Peyer's patch (tissue), 4 donors: Measurements from ENCODE around the gene LRP5.

Source experiments
- POLR2A ChIP-seq, 2 donors: fragments of 450-650 bp; IDR thresholded peaks; one replicate each; pipeline ENCODE4 v1.5.1; 2017; ENCODE audit warnings: antibody characterized with exemption in 2 of 2, mild to moderate bottlenecking in 2 of 2, moderate library complexity in 2 of 2
- TF ChIP-seq, protein P1 (sequence below), 6 experiments: fragments of 450-650 bp in 4 of 6; fragments of 200-600 bp in 2 of 6; sonication (generic) in 1 of 6; IDR thresholded peaks; one replicate each; pipeline ENCODE4 v1.5.1; 2017 to 2019; ENCODE audit warnings: antibody characterized with exemption in 6 of 6, mild to moderate bottlenecking in 3 of 6, moderate library complexity in 1 of 6

DNA sequence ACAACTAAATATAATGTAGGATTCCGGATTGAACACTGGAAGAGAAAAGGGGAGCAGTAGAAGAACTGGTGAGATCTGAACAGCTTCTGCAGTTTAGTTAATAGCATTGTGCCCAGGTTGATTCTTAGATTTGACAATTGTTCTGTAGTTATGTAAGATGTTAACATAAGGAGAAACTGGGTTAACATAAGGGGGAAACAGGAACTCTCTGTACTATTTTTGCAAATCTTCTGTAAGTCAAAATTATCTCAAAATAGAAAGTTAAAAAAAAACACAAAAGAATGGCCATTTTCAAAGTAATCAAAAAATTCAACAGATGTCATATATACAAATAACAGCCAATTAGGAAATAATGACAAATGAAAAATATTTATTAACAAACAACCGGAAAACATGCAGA is 18.7 kb upstream of the LRP5 start:
- no peak for TF ChIP-seq POLR2A (IDR thresholded peaks at IDR 0.05)
- TF ChIP-seq, protein P1, sequence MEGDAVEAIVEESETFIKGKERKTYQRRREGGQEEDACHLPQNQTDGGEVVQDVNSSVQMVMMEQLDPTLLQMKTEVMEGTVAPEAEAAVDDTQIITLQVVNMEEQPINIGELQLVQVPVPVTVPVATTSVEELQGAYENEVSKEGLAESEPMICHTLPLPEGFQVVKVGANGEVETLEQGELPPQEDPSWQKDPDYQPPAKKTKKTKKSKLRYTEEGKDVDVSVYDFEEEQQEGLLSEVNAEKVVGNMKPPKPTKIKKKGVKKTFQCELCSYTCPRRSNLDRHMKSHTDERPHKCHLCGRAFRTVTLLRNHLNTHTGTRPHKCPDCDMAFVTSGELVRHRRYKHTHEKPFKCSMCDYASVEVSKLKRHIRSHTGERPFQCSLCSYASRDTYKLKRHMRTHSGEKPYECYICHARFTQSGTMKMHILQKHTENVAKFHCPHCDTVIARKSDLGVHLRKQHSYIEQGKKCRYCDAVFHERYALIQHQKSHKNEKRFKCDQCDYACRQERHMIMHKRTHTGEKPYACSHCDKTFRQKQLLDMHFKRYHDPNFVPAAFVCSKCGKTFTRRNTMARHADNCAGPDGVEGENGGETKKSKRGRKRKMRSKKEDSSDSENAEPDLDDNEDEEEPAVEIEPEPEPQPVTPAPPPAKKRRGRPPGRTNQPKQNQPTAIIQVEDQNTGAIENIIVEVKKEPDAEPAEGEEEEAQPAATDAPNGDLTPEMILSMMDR (IDR thresholded peaks at IDR 0.05): no peak
